Breast epithelium (tissue), 3 donors: ENCODE measurements around the gene UNC5B.

Experiments used
- POLR2A ChIP-seq: fragments of 450-650 bp; IDR thresholded peaks from one replicate; pipeline ENCODE4 v1.6.1; 2016; ENCODE audit warnings: antibody characterized with exemption, mild to moderate bottlenecking, moderate library complexity
- POLR2AphosphoS5 ChIP-seq, 3 donors: sonication (generic); formaldehyde crosslinking; IDR thresholded peaks; one replicate each; pipeline ENCODE4 v1.6.1; 2017; ENCODE audit warnings: antibody characterized with exemption in 3 of 3
- TF ChIP-seq, protein P1 (sequence below), 3 donors: fragments of 450-650 bp; IDR thresholded peaks; one replicate each; pipeline ENCODE4 v1.5.1; 2016 to 2017; ENCODE audit warnings: antibody characterized with exemption in 3 of 3, mild to moderate bottlenecking in 3 of 3, moderate library complexity in 3 of 3

DNA sequence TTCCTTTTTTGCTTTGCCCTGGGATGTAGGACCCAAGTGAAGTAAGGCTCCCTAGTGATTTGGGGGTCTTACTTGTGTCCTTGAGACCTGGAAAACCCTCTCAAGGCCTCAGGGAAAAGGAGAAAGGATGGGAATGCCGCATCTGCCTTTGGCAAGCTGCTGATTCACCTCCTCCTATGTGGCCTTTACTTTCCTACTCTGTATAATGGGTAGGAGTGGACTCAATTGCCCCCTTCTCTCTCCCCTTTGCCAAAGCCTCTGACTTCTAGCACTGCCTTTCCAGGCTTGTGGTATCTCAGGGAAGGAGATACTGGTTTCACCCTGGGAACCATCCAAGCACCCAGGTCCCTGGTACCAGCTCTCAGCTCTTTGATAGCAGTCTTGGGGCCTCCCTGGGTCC is 35.4 kb downstream of the UNC5B start:
- TF ChIP-seq, protein P1, sequence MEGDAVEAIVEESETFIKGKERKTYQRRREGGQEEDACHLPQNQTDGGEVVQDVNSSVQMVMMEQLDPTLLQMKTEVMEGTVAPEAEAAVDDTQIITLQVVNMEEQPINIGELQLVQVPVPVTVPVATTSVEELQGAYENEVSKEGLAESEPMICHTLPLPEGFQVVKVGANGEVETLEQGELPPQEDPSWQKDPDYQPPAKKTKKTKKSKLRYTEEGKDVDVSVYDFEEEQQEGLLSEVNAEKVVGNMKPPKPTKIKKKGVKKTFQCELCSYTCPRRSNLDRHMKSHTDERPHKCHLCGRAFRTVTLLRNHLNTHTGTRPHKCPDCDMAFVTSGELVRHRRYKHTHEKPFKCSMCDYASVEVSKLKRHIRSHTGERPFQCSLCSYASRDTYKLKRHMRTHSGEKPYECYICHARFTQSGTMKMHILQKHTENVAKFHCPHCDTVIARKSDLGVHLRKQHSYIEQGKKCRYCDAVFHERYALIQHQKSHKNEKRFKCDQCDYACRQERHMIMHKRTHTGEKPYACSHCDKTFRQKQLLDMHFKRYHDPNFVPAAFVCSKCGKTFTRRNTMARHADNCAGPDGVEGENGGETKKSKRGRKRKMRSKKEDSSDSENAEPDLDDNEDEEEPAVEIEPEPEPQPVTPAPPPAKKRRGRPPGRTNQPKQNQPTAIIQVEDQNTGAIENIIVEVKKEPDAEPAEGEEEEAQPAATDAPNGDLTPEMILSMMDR (IDR thresholded peaks at IDR 0.05), result no peak
- TF ChIP-seq POLR2A (no peak), POLR2AphosphoS5 (IDR thresholded peaks at IDR 0.05) (no peak)
